Measurements from ENCODE around the gene MARK3. TPM values are rescaled to one million over a fixed set of nuclear protein-coding genes. Genes with fewer than 3 reads are reported as not detected.
"Not testable (repeated sequence)": the region's sequence is repeated elsewhere in the genome, so short reads cannot be mapped to it uniquely, and the experiment has no call there.

Gene MARK3
- total RNA-seq, 2 donors from 2014 or later: 68.7 to 81.7 TPM

DNA sequence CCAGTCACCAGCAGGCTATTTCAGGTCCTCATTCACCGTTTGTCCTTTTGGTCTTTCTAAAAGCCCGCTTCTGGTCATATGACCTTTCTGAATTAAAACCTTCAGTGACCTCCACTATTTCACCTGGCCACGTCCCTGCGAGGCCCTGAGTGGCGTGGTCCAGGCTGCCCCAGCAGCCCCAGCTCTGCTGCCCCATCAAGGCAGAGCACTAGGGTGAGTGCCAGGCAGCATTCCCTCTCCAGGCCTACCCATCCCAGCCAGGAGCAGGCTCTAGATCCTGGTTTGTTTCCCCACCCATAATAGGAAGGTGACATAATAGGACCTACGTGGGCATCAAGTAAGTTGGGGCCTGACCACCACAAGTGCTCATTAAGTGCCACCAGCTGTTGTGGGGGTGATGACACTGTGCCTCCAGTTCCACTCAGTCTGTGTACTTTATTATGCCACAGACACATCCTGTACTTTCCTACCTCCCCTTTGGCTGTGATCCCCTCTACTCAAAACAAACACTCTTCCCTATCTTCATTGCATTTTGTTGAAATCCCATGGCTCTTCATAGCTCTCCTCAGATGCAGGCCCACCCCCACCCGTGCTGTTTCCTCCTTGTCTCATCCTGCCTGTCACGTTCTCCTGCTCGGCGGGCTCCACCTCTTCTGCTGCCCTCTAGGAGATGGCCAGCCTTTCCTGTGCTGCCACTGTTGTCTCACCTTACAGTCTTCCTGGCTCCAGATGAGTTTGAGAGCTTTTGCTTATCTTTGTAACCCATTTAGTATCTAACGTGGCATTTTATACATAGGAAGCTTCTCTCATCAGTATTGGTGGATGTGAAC is 116.0 kb downstream of the MARK3 start:
- peak; percentile 10 for DNase-seq
- ATAC-seq: peak in 1 of 2 donors; percentile 12
- intact Hi-C loops (cut with DNase I): loop anchor here in 1 of 2 donors (5.0 kb wide), 1 partner anchor 46 kb away; no protein-coding TSS in a partner anchor

DNA sequence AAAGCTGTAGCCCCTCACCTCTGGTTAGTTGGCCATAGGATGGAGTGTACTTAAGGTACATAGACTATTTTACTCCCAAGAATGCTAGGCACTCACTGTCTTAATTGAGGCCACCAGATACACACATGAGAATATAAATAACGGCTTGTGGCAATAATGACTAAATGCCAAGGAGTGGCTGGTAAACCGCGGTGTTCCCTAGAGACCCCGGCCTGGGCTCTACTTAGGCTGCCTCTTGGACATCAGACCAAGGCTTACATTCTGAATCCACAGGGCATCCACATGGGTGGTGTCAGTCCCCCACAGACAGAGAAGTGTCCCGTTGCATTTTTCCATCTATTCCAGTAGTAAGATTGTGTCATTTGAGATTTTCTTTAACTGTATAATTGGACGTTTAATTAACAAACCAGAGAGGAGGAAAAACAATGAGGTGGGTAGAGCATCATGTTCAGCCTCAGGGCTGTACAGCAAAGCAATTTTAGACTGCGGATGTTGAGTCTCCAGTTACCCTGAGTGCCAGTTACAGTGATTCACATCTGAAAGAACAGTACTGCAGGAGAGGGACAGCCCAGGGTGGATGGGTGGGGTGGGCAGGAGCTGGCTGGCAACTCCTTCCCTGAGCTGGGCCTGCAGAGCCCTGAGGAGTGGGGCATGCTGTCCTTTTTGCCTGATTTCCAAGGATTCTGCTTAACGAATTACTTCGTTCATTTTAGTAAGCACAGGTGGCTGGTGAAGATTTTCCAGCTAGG is 116.9 kb downstream of the MARK3 start:
- ATAC-seq: no peak
- peak; percentile 11 for DNase-seq

DNA sequence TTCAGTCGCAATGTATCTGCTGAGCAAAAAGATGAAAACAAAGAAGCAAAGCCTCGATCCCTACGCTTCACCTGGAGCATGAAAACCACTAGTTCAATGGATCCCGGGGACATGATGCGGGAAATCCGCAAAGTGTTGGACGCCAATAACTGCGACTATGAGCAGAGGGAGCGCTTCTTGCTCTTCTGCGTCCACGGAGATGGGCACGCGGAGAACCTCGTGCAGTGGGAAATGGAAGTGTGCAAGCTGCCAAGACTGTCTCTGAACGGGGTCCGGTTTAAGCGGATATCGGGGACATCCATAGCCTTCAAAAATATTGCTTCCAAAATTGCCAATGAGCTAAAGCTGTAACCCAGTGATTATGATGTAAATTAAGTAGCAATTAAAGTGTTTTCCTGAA is 117.7 kb downstream of the MARK3 start:
- ATAC-seq: no peak
- intact Hi-C loops (cut with DNase I): loop anchor here in 1 of 2 donors (5.0 kb wide), 1 partner anchor 44 kb away; no protein-coding TSS in a partner anchor
- peak; percentile 9 for DNase-seq

More for the DNA sequence above, 116.9 kb downstream of the MARK3 start:
- intact Hi-C loops (cut with DNase I): loop anchor here in 1 of 2 donors (5.0 kb wide), 1 partner anchor 45 kb away; no protein-coding TSS in a partner anchor

DNA sequence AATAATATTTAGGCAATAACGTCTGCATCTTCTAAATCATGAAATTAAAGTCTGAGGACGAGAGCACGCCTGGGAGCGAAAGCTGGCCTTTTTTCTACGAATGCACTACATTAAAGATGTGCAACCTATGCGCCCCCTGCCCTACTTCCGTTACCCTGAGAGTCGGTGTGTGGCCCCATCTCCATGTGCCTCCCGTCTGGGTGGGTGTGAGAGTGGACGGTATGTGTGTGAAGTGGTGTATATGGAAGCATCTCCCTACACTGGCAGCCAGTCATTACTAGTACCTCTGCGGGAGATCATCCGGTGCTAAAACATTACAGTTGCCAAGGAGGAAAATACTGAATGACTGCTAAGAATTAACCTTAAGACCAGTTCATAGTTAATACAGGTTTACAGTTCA is 118.1 kb downstream of the MARK3 start:
- ATAC-seq (no peak), DNase-seq (peak; percentile 10)
- intact Hi-C loops (cut with DNase I): loop anchor here in 1 of 2 donors (5.0 kb wide), 1 partner anchor 44 kb away; no protein-coding TSS in a partner anchor

DNA sequence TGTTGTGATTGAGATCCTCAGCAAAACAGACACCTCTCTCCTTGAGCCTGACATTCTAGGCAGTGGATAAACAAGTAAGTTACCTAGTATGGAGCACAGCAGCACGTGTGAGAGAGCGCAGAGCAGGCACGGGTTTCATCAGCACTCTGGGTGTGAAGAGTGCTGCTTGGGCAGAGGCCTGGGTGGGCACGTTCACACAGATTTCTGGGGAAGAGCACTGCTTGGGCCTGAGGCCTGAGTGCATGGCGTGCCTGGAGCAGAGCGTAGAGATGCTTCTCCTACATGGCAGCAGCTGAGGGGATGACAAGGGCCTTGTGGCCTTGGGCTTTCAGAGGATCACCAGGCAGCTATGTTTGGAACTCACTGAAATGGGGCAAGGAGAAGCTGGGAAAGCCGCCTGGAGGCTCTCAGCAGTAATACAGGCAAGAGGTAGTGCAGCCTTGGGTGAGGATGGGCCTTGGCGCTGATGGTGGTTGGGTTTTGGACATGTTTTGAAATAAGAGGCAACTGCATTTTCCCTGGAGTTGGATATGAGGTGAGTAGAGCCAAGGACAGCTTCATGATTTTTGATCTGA is 119.9 kb downstream of the MARK3 start:
- DNase-seq (peak; percentile 7), ATAC-seq (no peak)
- intact Hi-C loops (cut with DNase I): loop anchor here in 1 of 2 donors (5.0 kb wide), 1 partner anchor 42 kb away; no protein-coding TSS in a partner anchor

DNA sequence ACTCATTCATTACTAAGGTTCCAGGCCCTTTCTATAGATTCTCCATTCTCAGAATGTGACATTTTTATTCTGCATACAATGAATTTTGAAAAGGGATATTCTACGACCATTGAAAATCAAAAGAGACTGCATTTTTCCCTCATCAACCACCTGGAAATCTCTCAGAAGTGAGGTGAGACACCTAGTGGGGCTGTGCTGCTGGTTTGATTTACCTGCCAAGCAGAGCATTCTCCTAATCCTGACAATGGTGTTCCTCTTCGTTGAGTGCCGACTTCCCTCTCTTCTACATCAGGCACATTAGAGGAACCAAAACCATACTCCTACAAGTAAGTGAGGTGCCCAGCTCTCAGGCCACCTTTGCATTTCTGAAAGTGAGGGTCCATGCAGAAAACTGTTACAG is 122.5 kb downstream of the MARK3 start:
- DNase-seq: no peak
- ATAC-seq: no peak
- intact Hi-C loops (cut with DNase I): no loop called here

DNA sequence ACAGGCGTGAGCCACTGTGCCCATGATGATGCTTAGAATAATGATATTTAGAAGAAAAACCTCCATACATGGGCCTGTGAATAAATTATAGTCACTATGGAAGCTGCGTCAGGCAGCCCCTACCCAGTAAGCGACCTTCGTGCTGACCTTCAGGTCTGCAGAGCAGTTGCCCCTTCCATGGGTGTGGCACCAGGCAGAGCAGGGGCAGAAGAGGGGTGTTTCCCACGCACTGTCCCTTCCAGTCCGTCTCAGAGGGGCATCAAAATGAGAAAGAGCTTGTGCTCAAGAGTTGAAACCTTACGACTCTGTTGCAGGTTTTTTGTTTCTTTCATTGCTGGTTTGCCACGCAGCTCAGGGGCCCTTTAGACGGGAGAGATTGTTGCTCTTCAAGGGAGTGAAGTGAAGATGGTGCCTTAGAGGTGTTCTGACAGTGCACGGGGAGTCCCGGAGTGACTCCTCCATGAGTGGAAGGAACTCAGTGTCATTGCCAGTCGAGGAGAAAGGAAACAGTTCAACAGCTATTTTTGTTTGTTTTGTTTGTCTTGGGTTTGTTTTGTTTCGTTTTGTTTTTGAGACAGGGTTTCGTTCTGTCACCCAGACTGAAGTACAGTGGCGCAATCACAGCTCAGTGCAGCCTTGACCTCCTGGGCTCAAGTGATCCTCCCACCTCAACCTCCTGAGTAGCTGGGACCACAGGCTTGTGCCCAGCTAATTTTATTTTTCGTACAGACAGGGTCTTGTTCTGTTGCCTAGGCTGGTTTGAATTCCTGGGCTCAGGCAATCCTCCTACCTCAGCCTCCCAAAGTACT is 123.5 kb downstream of the MARK3 start:
- no peak for ATAC-seq
- intact Hi-C loops (cut with DNase I): no loop called here
- no peak for DNase-seq

DNA sequence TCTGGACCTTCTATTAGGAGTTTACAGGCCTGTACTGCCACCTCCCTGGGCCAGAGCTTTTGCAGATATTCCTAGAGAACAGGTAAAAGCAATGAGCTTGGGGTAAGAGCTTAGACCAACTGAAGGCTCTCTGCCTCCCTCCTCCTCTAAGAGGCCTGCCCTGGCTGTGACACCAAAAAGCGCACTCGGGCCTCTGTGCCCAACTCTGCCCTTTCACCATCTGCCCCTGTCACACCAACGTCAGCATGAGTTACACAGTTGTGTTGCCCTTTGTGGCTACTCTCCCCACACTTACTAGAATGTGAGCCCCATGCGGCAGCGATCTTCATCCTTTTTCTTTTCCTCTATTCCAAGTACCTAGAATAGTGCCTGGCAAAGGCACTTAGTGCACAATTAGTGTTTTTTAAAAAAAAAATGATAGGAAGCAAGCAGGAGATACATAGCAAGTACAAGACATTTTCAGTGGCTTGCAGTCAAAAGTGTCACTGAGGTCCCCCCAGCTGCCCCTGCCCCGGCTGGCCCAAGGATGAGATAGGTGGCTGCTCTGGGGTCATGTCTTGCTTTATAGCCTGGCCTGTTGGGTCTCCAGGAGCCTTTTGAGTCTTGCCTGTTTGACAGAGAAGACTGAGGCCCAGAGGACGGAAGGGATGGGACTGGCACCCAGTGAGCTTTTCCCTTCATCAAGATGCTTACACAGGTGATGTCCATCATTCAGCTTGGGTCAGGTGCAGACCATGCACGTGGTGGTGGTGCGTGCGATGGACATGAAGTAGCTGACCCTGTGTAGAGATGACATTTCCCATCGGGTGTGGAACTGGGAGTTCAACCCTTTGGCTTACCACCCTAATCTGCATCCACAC is 124.9 kb downstream of the MARK3 start:
- ATAC-seq (no peak), DNase-seq (peak; percentile 9)
- intact Hi-C loops (cut with DNase I): no loop called here

DNA sequence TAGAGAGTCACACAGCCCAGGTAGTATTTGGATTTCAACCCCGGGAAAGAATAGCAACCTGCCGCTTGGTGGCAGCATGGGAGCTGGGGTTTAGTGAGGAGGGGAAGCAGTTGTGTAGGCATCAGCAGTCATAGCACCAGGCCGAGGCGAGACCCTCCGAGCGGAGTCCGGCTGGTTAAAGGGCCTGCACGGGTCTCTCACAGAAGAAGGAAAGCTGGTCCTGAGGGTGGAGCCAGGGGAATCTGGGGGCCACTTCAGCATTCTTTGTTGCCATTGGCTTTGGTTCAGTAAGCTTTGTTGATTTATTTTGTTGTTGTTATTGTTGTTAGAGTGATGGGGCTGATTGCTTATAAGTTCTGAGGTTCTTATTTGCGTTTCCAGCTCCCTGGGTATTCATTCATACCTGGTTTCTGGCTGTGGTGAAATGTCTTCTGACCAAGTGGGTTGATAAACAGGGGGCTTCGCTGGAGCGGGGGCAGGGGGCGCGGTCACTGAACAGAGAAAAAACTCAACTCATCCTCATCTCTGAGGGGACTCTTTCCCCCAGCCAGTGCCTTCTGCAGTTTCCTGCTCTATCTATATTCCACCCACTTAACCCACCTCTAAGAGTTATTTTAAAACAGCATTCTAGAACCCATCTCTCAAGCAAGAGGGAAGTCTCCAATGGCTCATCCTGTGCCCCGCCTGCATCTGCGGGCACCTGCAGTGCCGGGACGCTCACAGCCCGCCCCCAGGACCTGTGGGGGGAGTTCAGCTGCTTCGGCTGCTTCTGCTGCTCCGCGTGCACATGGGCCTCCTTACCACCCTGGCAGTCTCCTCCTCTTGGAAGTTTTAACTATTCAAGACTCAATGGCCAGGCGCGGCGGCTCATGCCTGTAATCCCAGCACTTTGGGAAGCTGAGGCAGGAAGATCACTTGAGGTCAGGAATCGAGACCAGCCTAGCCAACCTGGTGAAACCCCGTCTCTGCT is 125.8 kb downstream of the MARK3 start:
- peak; percentile 10 for DNase-seq
- ATAC-seq: no peak
- intact Hi-C loops (cut with DNase I): no loop called here

DNA sequence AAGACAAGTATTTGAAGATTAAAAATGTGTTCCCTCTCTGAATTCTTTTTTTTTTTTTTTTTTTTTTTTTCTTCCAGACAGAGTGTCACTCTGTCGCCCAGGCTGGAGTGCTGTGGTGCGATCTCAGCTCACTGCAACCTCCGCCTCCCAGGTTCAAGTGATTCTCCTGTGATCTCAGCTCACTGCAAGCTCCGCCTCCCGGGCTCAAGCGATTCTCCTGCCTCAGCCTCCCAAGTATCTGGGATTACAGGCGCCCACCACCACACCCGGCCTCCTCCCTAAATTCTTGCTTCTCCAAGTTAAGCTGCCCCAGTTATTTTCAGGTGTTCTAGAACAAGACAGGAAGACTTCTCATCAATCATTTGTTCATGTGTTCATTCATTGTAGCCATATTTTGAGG is 127.0 kb downstream of the MARK3 start:
- intact Hi-C loops (cut with DNase I); ATAC-seq: not testable (repeated sequence)
- peak; percentile 10 for DNase-seq

DNA sequence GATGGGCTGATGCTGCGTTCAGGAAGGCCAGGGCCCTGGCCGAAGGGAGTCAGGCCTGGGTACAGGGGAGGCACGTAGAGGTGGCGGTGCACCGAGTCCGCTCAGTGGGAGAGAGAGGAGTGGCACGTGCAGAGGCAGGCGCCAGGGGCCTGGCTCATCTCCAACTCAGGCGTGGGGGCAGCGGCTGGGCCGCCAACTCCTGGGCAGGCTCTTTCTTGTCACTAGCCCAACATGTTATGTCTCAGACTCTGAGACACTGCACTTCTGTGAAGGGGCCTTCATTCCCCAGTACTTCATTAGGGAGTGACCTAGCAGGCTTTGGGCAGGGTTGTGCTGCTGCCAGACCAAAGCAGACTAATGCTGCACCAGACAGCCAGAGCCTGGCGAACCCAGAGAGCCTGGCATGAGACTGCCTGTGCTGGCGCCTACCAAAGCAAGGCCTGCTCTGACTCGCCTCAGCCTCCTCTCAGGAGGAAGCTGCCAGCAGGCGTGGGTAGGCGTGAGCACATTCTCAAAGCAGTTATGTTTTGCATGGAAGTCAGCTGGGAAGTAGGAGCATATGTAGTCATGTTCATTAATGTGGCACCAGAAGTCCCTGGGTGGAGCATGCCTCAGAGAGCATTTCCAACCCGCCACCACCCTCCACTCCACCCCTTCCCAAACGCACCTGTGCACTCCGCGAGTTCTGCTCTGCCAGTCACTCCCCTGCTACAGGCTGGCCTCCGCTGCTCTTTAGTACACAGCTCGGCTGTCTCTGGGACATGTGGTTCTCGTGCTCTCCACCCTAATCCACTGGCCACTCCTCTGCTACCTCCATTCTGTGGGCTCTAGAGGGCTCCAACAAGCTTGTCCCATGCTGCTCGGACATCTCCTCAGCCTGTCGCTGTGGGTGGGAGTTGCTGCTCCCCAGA is 127.7 kb downstream of the MARK3 start:
- DNase-seq (peak; percentile 61), ATAC-seq (peak; percentile 74 to 82)
- intact Hi-C loops (cut with DNase I): no loop called here

DNA sequence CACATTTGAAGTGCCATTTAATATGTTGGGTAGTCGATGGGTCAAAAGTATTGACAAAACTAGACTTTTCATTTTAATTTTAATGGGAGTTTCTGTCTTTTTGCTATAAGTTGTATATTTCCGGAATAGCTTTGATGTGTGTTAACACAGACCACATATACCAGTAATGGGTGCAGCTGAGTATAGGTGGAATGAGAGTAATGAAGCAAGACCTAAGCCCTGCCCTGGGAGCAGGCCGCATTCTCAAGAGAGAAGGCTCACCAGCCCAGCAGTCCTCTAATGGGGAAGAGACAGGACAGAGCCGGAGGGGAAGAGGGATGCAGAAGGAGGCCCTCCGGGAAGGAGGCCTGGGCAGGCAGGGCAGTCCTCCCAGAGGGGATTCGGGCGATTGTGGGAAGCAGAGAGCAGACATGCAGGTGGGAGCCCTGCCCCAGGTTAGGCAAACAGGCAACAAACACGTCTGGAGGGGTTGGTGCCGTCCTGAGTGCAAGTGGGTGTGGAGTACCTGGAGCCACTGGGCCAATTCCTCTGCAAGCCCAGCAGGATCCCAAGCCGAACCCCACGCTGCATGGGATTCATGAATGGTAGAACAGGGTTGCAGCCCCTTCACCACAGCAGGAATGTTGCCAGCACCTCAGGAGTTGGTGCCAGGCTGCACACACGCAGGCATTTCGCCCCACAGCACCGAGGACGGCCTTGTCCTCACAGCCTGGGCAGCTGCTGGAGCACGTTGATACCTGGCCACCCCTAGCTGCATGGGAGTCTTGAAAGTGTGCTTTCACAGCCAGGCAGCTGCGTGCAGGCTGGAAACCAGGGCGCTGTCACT is 129.6 kb downstream of the MARK3 start:
- peak; percentile 20 for DNase-seq
- ATAC-seq: no peak
- intact Hi-C loops (cut with DNase I): no loop called here

DNA sequence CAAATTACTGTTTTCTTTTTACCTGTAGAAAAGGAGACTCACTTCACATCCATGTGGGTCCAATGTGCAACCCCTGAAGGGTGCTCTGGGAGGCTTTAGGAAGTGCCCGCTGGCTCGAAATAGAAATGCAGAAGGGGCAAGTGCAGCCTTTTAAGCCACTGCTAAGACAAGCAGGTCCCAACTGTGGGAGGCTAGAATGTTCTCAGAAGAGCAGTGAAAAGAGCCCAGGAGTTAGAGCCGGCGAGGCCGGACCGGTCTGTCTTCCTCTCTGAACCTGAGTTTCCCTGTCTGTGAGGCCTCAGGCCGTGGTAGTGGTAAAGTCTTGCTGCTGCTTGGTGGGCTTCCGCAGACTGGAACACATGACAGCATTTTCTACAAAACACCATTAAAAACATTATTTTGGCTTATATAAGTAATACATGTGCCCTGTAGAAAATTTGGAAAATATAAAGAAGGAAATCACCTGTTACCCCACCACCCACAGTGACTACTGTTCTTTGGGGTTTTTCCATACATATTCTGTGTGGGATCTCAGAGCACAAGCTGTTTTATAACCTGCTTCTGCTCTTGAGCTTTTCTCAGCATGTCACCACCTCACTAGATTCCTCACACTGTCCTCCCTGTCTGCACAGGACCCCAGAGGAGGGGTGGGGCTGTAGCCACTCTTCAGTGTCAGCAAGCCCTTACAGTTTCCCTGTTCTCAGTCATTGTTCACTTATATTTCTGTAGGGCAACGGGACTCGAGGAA is 131.4 kb downstream of the MARK3 start:
- intact Hi-C loops (cut with DNase I): no loop called here

DNA sequence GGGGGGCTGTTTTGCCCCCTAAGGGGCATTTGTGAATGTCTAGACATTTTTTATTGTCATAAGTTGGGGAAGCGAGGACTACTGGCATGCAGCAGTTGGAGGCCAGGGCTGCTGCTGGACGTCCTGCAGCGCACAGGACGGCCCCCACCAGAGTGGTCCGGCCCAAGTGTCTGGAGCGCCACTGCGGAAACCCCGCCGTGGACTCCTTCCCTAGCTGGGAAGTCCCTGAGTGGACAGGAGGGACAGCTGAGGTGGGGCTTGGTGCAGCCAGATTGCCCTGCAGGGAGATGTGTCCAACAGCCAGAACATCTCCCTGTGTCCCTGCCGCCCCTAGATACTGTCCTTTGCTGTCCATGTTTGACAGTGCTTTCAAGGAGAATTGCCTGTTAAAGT is 132.0 kb downstream of the MARK3 start:
- ATAC-seq (no peak), DNase-seq (peak; percentile 23)
- intact Hi-C loops (cut with DNase I): no loop called here

More for the DNA sequence above, 131.4 kb downstream of the MARK3 start:
- DNase-seq: peak; percentile 7
- no peak for ATAC-seq
